ENCODE results near the gene ADGRV1.
"Not testable (repeated sequence)": the region's sequence is repeated elsewhere in the genome, so short reads cannot be mapped to it uniquely, and the experiment has no call there.

Gene ADGRV1

DNA sequence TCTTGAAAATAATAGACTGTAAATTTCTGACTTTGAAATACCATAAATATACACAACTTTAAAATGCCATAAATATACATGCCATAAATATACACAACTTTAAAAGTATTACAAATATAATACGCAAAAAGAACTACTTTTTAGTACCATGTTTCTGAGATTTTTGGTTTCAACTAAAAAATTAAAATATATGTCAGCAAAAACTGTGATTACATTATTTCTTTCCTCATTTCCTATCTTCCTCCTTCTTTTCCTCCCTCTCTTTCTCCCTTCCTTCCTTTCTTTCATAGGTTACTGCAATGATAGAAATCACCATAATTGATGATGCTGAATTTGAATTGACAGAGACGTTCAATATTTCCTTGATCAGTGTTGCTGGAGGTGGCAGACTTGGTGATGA lies 200.5 kb downstream of the ADGRV1 start:
- no peak for ATAC-seq (replicated peaks)
- H3K36me3 Mint-ChIP-seq (ENCODE audit: insufficient read depth) = peaks cover 3% of the 10 kb centered on the region
- DNase-seq = no peak

DNA sequence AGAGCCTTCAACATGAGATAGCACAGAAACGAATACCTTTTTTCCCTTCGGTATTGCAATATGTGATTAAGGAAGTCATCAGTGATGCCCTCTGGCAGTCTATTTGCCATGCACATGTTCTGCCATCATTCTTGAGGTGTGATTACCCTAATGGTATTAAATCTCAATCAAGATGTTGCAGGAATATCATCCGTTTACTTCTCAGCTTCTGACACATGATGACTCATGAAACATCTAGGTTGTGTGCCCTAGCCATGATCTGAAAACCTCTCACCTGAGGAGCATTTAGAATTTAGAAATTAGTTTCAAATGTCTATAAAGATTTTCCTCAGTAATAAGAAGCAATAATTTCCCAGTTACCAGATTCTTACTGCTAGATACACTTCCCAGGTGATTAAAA lies 209.1 kb downstream of the ADGRV1 start:
- Mint-ChIP-seq H3K36me3 (ENCODE audit: insufficient read depth) (peaks cover 3% of the 10 kb centered on the region), H3K27ac (no peak overlapping the region), H3K9me3 (peaks cover 0 to 2% of the 10 kb centered on the region in 2 donors), H3K4me3 (no peak overlapping the region), H3K27me3 (peaks cover 13 to 52% of the 10 kb centered on the region in 2 donors), H3K4me1 (ENCODE audit: low read depth in 2 of 2) (no peaks in the 10 kb centered on the region)
- DNase-seq (no peak), ATAC-seq (replicated peaks) (no peak)

More for the DNA sequence above, 200.5 kb downstream of the ADGRV1 start:
- no peaks in the 10 kb centered on the region for H3K9me3 Mint-ChIP-seq
- H3K4me3 Mint-ChIP-seq = no peak overlapping the region
- no peak overlapping the region for H3K27ac Mint-ChIP-seq
- no peaks in the 10 kb centered on the region for H3K4me1 Mint-ChIP-seq (ENCODE audit: low read depth in 2 of 2)
- no peaks in the 10 kb centered on the region for H3K27me3 Mint-ChIP-seq

DNA sequence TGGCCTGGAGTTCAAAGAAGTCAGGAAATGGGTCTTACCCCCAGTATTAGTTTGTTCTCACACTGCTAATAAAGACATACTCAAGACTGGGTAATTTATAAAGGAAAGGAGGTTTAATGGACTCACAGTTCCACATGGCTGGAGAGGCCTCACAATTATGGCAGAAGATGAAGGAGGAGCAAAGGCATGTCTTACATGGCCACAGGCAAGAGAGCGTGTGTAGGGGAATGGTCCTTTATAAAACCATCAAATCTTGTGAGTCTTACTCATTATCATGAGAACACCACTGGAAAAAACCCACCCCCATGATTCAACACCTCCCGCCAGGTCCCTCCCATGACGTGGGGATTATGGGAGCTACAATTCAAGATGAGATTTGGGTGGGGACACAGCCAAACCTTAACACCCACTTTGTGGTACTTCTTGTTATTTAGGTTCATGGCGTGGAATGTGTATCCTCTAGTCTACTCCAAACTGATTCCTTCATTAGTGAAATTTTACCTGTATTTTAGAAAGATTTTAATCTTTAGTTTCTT lies 211.5 kb downstream of the ADGRV1 start:
- not testable (repeated sequence) for H3K27ac Mint-ChIP-seq; H3K4me1 Mint-ChIP-seq (ENCODE audit: low read depth in 2 of 2); H3K4me3 Mint-ChIP-seq; DNase-seq; H3K36me3 Mint-ChIP-seq (ENCODE audit: insufficient read depth); ATAC-seq (replicated peaks); H3K9me3 Mint-ChIP-seq
- peaks cover 17 to 50% of the 10 kb centered on the region in 2 donors for H3K27me3 Mint-ChIP-seq

DNA sequence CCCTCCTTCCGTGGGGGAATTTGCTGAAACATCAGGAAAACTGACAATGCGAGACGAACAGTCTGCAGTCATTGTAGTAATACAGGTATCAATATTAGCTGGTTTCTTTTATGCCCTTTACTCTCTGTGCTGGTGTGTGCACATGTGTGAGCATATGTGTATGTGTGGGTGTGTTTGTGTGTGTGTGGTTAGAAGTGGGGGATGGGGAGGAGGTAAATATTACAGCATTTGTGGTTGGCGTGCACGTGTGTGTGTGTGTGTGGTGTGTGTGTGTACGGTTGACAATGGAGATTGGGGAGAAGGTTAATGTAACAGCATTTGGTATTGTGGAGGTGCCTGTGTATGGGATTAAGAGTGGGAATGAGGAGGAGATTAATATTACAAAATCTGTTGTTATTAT lies 219.4 kb downstream of the ADGRV1 start:
- no peak overlapping the region for H3K27ac Mint-ChIP-seq
- H3K36me3 Mint-ChIP-seq (ENCODE audit: insufficient read depth) = no peaks in the 10 kb centered on the region
- no peak for DNase-seq
- H3K4me1 Mint-ChIP-seq (ENCODE audit: low read depth in 2 of 2) = no peaks in the 10 kb centered on the region
- H3K4me3 Mint-ChIP-seq = no peak overlapping the region
- ATAC-seq (replicated peaks) = no peak
- peaks cover 1% of the 10 kb centered on the region in 2 donors for H3K27me3 Mint-ChIP-seq
- H3K9me3 Mint-ChIP-seq = no peaks in the 10 kb centered on the region

DNA sequence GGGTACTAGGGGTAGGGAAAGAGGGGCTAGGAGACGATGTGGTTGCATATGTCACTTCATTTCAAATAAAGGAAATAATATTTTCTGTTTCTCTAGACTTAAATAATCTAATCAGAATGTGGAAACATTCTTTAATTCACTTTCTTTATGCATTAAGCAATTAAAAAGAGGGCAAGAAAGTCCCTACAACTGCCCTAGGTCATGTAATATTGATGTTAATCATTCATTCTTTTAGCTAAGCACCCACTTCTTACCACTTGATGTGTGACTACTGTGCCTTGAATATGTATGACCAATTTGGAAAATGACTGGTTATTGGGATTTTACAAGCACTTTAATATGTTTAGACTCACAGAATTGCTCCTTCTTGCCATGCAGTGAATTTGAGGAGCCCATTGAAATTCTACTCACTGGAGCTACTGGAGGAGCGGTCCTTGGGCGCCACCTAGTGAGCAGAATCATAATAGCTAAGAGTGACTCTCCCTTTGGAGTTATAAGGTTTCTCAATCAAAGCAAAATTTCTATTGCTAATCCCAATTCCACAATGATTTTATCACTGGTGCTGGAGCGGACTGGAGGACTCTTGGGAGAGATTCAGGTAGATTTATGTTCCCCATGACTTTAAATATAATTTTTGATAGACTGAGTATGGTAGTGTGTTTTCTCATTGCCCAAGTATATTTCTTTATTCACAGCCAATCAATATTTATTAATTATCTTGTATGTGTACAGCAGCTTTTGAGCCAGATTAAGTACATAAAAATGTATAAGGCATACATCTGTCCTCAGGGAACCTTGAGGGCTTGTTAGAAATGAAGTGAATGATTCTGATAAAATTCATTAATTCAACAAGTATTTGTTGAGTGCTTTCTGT lies 225.1 kb downstream of the ADGRV1 start:
- no peak overlapping the region for H3K27ac Mint-ChIP-seq

DNA sequence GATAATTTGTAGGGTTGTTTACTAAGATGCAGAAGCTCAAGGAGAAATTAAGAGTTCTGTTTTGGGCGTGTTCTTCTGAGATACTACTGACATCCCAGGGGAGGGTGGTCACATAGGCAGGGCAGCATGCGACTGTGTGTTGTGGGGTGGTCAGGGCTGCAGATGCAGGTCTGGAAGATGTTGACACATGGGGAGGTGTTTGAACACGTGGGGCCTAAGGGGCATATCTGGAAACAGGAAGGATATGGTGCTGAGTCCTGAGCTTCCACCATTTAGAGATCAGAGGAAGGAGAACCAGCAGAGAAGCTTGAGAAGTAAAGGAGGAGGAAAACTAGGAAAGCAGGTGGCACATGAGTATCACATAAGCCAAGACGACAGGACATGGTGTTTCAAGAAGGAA lies 228.2 kb downstream of the ADGRV1 start:
- Mint-ChIP-seq H3K9me3 (no peaks in the 10 kb centered on the region), H3K36me3 (ENCODE audit: insufficient read depth) (no peaks in the 10 kb centered on the region), H3K27me3 (peaks cover 19 to 28% of the 10 kb centered on the region in 2 donors), H3K4me1 (ENCODE audit: low read depth in 2 of 2) (no peaks in the 10 kb centered on the region), H3K27ac (peak overlapping the region in 1 of 2 donors; percentile 3), H3K4me3 (no peak overlapping the region)
- ATAC-seq (replicated peaks) (no peak), DNase-seq (no peak)

More for the DNA sequence above, 225.1 kb downstream of the ADGRV1 start:
- H3K36me3 Mint-ChIP-seq (ENCODE audit: insufficient read depth) = no peaks in the 10 kb centered on the region
- ATAC-seq (replicated peaks) = peak; percentile 73
- H3K4me1 Mint-ChIP-seq (ENCODE audit: low read depth in 2 of 2) = no peaks in the 10 kb centered on the region
- peak; percentile 67 to 72 (median 71) for DNase-seq
- peaks cover 9 to 14% of the 10 kb centered on the region in 2 donors for H3K27me3 Mint-ChIP-seq
- H3K4me3 Mint-ChIP-seq = no peak overlapping the region
- H3K9me3 Mint-ChIP-seq = no peaks in the 10 kb centered on the region

DNA sequence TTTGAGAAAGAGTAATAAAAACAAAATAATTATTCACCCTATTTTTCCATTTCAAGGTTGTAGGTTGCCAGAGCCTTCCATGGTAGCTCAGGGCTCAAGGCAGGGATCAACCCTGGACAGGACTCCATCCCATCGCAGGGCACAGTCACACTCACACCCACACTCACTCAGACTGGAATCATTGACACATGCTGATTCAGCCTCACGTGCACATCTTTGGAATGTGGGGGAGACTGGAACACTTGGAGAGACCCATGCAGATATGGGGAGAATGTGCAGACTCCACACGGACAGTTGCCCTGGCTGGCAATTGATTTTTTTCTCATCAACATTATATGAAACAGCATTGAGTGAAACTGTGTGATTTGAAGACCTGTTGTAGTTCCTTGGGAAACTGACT lies 234.1 kb downstream of the ADGRV1 start:
- Mint-ChIP-seq H3K27ac (no peak overlapping the region), H3K9me3 (peaks cover 5 to 8% of the 10 kb centered on the region in 2 donors), H3K36me3 (ENCODE audit: insufficient read depth) (no peaks in the 10 kb centered on the region), H3K4me1 (ENCODE audit: low read depth in 2 of 2) (no peaks in the 10 kb centered on the region), H3K27me3 (peaks cover 31 to 37% of the 10 kb centered on the region in 2 donors), H3K4me3 (no peak overlapping the region)
- DNase-seq (no peak), ATAC-seq (replicated peaks) (no peak)

DNA sequence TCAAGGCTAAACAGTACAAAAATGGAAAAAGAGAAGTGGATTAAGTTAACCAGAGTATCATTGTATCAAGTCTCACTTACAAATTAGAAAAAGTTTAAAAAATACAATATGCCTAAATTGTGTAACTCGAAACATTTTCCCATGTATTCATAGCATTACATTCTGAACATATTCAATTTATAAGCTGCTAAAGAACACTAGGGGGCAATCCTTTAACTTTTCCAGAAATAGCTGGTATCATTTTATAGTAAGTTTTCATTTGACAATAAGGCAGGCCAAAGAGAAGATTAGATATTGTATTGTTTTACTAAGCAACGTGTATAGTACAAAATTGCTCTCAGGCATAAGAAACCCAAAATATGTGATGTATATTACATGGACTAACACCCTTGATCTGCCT lies 234.6 kb downstream of the ADGRV1 start:
- no peaks in the 10 kb centered on the region for H3K4me1 Mint-ChIP-seq (ENCODE audit: low read depth in 2 of 2)
- ATAC-seq (replicated peaks) (no peak), DNase-seq (no peak)
- peaks cover 35 to 37% of the 10 kb centered on the region in 2 donors for H3K27me3 Mint-ChIP-seq
- H3K27ac Mint-ChIP-seq = no peak overlapping the region
- H3K9me3 Mint-ChIP-seq = peaks cover 5 to 8% of the 10 kb centered on the region in 2 donors
- H3K36me3 Mint-ChIP-seq (ENCODE audit: insufficient read depth) = no peaks in the 10 kb centered on the region
- no peak overlapping the region for H3K4me3 Mint-ChIP-seq

DNA sequence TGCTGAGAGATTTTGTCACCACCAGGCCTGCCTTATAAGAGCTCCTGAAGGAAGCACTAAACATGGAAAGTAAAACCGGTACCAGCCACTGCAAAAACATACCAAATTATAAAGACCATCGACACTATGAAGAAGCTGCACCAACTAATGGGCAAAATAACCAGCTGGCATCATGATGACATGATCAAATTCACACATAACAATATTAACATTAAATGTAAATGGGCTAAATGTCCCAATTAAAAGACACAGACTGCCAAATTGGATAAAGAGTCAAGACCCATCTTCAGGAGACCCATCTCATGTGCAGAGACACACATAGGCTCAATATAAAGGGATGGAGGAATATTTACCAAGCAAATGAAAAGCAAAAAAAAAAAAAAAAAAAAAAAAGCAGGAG lies 238.3 kb downstream of the ADGRV1 start:
- not testable (repeated sequence) for H3K9me3 Mint-ChIP-seq; H3K27ac Mint-ChIP-seq; H3K4me3 Mint-ChIP-seq; ATAC-seq (replicated peaks); H3K4me1 Mint-ChIP-seq (ENCODE audit: low read depth in 2 of 2); H3K36me3 Mint-ChIP-seq (ENCODE audit: insufficient read depth); DNase-seq
- H3K27me3 Mint-ChIP-seq = peaks cover 29 to 38% of the 10 kb centered on the region in 2 donors

DNA sequence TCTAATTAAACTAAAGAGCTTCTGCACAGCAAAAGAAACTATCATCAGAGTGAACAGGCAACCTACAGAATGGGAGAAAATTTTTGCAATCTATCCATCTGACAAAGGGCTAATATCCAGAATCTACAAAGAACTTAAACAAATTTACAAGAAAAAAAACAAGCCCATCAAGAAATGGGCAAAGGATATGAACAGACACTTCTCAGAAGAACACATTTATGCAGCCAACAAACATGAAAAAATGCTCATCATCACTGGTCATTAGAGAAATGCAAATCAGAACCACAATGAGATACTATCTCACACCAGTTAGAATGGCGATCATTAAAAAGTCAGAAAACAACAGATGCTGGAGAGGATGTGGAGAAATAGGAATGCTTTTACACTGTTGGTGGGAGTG lies 241.5 kb downstream of the ADGRV1 start:
- H3K36me3 Mint-ChIP-seq (ENCODE audit: insufficient read depth); H3K9me3 Mint-ChIP-seq; H3K27ac Mint-ChIP-seq; H3K4me3 Mint-ChIP-seq; H3K4me1 Mint-ChIP-seq (ENCODE audit: low read depth in 2 of 2); ATAC-seq (replicated peaks); DNase-seq: not testable (repeated sequence)
- peaks cover 17 to 36% of the 10 kb centered on the region in 2 donors for H3K27me3 Mint-ChIP-seq

DNA sequence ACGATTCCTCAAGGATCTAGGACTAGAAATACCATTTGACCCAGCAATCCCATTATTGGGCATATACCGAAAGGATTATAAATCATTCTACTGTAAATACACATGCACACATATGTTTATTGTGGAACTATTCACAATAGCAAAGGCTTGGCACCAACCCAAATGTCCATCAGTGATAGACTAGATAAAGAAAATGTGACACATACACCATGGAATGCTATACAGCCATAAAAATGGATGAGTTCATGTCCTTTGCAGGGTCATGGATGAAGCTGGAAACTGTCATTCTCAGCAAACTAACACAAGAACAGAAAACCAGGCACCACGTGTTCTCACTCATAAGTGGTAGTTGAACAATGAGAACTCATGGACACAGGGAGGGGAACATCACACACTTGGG lies 241.9 kb downstream of the ADGRV1 start:
- H3K4me3 Mint-ChIP-seq = not testable (repeated sequence)

DNA sequence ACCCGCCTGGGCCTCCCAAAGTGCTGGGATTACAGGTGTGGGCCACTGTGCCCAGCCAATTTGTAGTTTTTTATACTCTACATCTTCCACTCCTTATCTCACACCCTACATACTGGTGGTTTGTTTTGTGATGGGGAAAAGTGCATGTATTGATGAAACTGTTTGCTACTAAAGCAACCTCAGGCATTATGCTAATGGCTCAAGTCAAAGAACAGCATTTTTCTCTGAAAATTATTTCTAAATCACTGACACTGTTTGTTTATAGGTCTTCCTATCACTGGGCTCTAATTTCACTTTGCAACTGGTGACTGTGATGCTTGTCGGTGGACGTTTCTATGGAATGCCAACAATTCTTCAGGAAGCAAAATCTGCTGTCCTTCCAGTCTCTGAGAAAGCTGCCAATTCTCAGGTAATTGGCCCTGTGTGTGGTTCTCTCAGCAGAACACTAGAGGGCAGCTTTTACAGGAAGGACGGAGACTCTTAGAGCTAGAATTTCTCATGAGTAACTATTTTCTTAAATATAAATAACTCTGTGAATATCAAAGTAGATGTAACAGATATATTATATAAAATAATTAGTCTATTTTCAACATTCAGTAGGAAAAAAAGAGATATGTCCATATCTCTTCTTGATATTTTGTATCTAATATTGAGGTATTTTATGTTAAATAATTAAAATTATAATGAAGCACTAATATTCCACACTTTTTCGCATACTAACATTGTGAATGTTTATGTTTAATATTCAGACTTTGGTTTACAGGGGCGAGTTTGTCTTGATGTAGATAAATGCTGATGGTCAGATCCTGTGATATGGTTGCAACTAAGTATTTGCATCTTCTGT lies 244.1 kb downstream of the ADGRV1 start:
- Mint-ChIP-seq H3K9me3 (no peaks in the 10 kb centered on the region), H3K36me3 (ENCODE audit: insufficient read depth) (peaks cover 4% of the 10 kb centered on the region), H3K27ac (no peak overlapping the region), H3K4me1 (ENCODE audit: low read depth in 2 of 2) (no peaks in the 10 kb centered on the region), H3K4me3 (no peak overlapping the region), H3K27me3 (peaks cover 14 to 19% of the 10 kb centered on the region in 2 donors)
- no peak for DNase-seq
- peak; percentile 46 for ATAC-seq (replicated peaks)

More for the DNA sequence above, 241.9 kb downstream of the ADGRV1 start:
- H3K36me3 Mint-ChIP-seq (ENCODE audit: insufficient read depth); ATAC-seq (replicated peaks); DNase-seq; H3K9me3 Mint-ChIP-seq; H3K4me1 Mint-ChIP-seq (ENCODE audit: low read depth in 2 of 2); H3K27ac Mint-ChIP-seq: not testable (repeated sequence)
- peaks cover 13 to 33% of the 10 kb centered on the region in 2 donors for H3K27me3 Mint-ChIP-seq

DNA sequence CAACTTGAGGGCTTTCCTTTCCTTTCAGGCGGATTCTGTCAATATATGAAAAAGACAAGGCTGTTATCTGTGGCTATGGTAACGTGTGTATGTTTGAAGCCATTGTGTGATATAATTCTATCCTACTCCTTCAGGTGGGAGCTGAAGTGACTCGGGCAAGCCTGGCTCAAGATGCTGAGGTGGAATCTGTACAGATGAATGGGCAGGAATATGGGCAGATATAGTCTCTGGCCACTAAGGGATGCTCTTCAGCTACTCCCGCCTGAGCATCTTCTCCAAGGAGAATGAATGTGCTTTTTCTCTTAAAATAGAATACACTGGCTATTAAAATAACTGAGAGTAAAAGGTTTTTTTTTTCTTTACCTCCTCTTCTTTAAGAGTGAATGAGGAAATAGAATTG lies 244.8 kb downstream of the ADGRV1 start:
- no peak overlapping the region for H3K4me3 Mint-ChIP-seq
- DNase-seq (no peak), ATAC-seq (replicated peaks) (no peak)
- no peaks in the 10 kb centered on the region for H3K9me3 Mint-ChIP-seq
- peaks cover 6% of the 10 kb centered on the region for H3K36me3 Mint-ChIP-seq (ENCODE audit: insufficient read depth)
- H3K27ac Mint-ChIP-seq = no peak overlapping the region
- no peaks in the 10 kb centered on the region for H3K4me1 Mint-ChIP-seq (ENCODE audit: low read depth in 2 of 2)
- peaks cover 13 to 21% of the 10 kb centered on the region in 2 donors for H3K27me3 Mint-ChIP-seq

Data from effector memory CD8-positive, alpha-beta T cell (primary cell).